ENCODE data around the gene ACHE. TPM values are rescaled to one million over a fixed set of nuclear protein-coding genes. Genes with fewer than 3 reads are reported as not detected.
"Not testable (repeated sequence)": the region's sequence is repeated elsewhere in the genome, so short reads cannot be mapped to it uniquely, and the experiment has no call there.

ACHE gene
- total RNA-seq, 1 donor from 2014 or later = not detected

DNA sequence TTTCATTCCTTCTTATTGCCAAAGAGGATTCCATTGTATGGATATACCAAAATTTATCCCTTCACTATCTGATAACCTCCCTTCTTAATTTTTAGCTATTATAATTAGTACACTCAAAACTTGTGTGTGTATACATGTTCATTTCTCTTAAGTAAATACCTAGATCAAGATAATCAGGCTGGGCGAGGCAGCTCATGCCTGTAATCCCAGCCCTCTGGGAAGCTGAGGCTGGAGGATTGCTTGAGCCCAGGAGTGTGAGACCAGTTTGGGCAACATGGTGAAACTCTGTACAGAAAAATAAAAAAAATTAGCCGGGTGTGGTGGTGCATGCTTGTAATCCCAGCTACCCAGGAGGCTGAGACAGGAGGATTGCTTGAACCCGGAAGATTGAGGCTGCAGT lies 15.8 kb upstream of the ACHE start:
- TF ChIP-seq, protein P1, sequence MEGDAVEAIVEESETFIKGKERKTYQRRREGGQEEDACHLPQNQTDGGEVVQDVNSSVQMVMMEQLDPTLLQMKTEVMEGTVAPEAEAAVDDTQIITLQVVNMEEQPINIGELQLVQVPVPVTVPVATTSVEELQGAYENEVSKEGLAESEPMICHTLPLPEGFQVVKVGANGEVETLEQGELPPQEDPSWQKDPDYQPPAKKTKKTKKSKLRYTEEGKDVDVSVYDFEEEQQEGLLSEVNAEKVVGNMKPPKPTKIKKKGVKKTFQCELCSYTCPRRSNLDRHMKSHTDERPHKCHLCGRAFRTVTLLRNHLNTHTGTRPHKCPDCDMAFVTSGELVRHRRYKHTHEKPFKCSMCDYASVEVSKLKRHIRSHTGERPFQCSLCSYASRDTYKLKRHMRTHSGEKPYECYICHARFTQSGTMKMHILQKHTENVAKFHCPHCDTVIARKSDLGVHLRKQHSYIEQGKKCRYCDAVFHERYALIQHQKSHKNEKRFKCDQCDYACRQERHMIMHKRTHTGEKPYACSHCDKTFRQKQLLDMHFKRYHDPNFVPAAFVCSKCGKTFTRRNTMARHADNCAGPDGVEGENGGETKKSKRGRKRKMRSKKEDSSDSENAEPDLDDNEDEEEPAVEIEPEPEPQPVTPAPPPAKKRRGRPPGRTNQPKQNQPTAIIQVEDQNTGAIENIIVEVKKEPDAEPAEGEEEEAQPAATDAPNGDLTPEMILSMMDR (IDR thresholded peaks at IDR 0.05; ENCODE audit: insufficient read depth, low read length, severe bottlenecking) = no peak
- Histone ChIP-seq H3K36me3 (ENCODE audit: control insufficient read depth, insufficient read depth, low read length) (no peaks in the 10 kb centered on the region), H3K27me3 (ENCODE audit: control insufficient read depth, insufficient read depth, low read length) (no peaks in the 10 kb centered on the region), H3K4me3 (ENCODE audit: low read depth, low read length) (no peak overlapping the region)
- FAIRE-seq = no peak
- no peak for DNase-seq (ENCODE audit: low read depth)

DNA sequence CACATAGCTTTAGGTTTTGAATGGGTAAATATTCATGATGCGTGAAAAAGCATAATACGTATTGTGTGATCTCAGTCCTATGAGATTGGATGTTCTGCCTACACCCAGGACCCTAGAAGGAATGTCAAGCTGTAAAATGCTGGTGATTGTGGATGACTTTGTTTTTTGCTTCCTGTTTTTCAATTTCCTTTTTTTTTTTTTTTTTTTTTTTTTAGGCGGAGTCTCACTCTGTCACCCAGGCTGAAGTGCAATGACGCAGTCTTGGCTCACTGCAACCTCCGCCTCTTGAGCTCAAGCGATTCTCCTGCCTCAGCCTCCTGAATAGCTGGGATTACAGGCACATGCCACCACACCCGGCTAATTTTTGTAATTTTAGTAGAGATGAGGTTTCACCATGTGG lies 14.8 kb upstream of the ACHE start:
- H3K36me3 ChIP-seq (ENCODE audit: control insufficient read depth, insufficient read depth, low read length); H3K27me3 ChIP-seq (ENCODE audit: control insufficient read depth, insufficient read depth, low read length); H3K4me3 ChIP-seq (ENCODE audit: low read depth, low read length); FAIRE-seq; DNase-seq (ENCODE audit: low read depth): not testable (repeated sequence)

DNA sequence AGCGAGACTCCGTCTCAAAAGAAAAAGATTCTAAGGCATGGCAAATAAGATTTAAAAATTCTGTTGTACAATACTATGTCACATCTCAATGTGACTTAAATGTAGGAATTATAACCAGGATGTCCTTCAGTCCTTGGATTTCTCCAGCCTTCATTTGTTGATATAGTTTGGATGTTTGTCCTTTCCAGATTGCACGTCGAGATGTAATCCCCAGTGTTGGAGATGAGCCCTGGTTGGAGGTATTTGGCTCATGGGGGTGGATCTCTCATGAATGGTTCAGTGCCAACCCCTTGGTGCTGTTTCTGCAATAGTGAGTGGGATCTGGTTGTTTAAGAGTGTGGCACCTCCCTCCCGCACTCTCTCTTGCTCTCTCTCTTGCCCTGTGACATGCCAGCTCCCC lies 12.8 kb upstream of the ACHE start:
- DNase-seq (ENCODE audit: low read depth) (no peak), FAIRE-seq (no peak)
- no peaks in the 10 kb centered on the region for H3K27me3 ChIP-seq (ENCODE audit: control insufficient read depth, insufficient read depth, low read length)
- H3K4me3 ChIP-seq (ENCODE audit: low read depth, low read length) = no peak overlapping the region
- TF ChIP-seq, protein P1 (IDR thresholded peaks at IDR 0.05; ENCODE audit: insufficient read depth, low read length, severe bottlenecking) = no peak
- no peaks in the 10 kb centered on the region for H3K36me3 ChIP-seq (ENCODE audit: control insufficient read depth, insufficient read depth, low read length)

DNA sequence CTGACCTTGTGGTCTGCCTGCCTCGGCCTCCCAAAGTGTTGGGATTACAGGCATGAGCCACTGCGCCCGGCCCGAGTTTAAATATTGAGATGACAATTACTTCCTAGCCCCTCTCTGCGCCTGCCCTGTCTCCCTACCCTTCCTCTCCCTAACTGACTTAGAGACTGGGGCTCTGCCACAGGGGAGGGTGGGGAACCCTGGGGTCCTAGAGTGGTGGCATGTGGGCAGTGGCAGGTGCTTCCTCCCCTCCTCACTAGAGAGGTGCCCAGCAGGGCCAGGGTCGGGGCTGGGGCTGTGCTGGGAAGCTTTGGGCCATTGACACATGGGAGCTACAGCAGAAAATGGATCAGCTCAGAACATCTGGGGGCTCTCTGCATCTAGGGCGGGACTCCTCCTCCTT lies 7.0 kb upstream of the ACHE start:
- Histone ChIP-seq H3K27me3 (ENCODE audit: control insufficient read depth, insufficient read depth, low read length) (peaks cover 2% of the 10 kb centered on the region), H3K36me3 (ENCODE audit: control insufficient read depth, insufficient read depth, low read length) (no peaks in the 10 kb centered on the region), H3K4me3 (ENCODE audit: low read depth, low read length) (no peak overlapping the region)
- FAIRE-seq (no peak), DNase-seq (ENCODE audit: low read depth) (no peak)
- TF ChIP-seq, protein P1 (IDR thresholded peaks at IDR 0.05; ENCODE audit: insufficient read depth, low read length, severe bottlenecking) = no peak

DNA sequence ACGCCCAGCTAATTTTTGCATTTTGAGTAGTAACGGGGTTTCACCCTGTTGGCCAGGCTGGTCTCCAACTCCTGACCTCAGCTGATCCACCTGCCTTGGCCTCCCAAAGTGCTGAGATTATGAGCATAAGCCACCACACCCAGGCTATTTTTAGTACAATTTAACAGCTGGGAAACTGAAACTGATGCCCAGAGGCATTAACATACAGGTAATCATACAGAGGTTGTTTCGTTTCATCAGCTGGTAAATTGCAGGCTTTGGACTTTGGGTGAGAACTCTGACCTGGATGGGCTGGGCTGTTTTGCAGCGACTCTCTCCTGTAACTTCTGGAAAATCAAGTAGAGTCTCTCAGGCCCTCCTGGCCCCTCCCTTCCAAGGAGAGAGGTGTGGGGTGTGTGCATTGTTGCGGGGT lies 6.2 kb upstream of the ACHE start:
- TF ChIP-seq, protein P1 (IDR thresholded peaks at IDR 0.05; ENCODE audit: insufficient read depth, low read length, severe bottlenecking) = no peak
- H3K27me3 ChIP-seq (ENCODE audit: control insufficient read depth, insufficient read depth, low read length) = peaks cover 4% of the 10 kb centered on the region
- no peak for DNase-seq (ENCODE audit: low read depth)
- no peaks in the 10 kb centered on the region for H3K36me3 ChIP-seq (ENCODE audit: control insufficient read depth, insufficient read depth, low read length)
- no peak overlapping the region for H3K4me3 ChIP-seq (ENCODE audit: low read depth, low read length)
- FAIRE-seq = no peak

DNA sequence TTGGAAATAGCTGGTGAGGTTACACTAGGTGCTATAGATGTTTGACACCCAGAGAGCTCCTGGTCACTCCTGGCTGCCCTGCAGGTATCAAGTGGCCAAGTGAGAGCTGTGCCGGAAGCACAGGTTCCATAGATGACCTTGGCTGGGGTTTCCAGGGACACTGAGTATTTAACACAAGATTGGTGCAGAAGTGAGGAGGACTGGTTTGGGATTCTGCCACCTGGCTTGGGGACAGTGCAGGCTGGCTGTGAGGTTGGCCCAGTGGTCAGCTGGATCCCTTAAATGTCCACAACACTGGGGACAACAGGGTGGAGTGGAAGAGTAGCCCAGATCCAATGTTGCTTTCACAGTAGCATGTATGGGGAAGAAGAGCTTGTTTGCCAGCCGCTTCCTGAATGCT lies 5.3 kb upstream of the ACHE start:
- FAIRE-seq = no peak
- H3K36me3 ChIP-seq (ENCODE audit: control insufficient read depth, insufficient read depth, low read length) = no peaks in the 10 kb centered on the region
- TF ChIP-seq, protein P1 (IDR thresholded peaks at IDR 0.05; ENCODE audit: insufficient read depth, low read length, severe bottlenecking) = no peak
- H3K27me3 ChIP-seq (ENCODE audit: control insufficient read depth, insufficient read depth, low read length) = peaks cover 10% of the 10 kb centered on the region
- DNase-seq (ENCODE audit: low read depth) = no peak
- H3K4me3 ChIP-seq (ENCODE audit: low read depth, low read length) = no peak overlapping the region

Measured in bronchial epithelial cell (primary cell).